C4-2B (cell line): ENCODE data around the gene TMCO4.

Experiments
- CTCF ChIP-seq: fragments of 450-650 bp; conservative IDR thresholded peaks from 2 replicates; pipeline ENCODE4 v1.5.1; 2017; ENCODE audit warnings: mild to moderate bottlenecking
- ZFX ChIP-seq: fragments of 450-650 bp; IDR thresholded peaks from 2 replicates; pipeline ENCODE4 v1.6.1; 2017

- peak; percentile 27 for TF ChIP-seq CTCF
- TF ChIP-seq ZFX = no peak
Observed at GRCh38 chr1:19648689-19649088, 151.0 kb downstream of the TMCO4 start.
